ENCODE data around the gene MRPS31. TPM values are rescaled to one million over a fixed set of nuclear protein-coding genes. Genes with fewer than 3 reads are reported as not detected.
A peak's percentile ranks its signal among the peaks of the same experiment; 100 is the strongest.

Gene MRPS31
- total RNA-seq, 3 donors from 2014 or later: 15.8 to 29.7 (median 23.3) TPM

DNA sequence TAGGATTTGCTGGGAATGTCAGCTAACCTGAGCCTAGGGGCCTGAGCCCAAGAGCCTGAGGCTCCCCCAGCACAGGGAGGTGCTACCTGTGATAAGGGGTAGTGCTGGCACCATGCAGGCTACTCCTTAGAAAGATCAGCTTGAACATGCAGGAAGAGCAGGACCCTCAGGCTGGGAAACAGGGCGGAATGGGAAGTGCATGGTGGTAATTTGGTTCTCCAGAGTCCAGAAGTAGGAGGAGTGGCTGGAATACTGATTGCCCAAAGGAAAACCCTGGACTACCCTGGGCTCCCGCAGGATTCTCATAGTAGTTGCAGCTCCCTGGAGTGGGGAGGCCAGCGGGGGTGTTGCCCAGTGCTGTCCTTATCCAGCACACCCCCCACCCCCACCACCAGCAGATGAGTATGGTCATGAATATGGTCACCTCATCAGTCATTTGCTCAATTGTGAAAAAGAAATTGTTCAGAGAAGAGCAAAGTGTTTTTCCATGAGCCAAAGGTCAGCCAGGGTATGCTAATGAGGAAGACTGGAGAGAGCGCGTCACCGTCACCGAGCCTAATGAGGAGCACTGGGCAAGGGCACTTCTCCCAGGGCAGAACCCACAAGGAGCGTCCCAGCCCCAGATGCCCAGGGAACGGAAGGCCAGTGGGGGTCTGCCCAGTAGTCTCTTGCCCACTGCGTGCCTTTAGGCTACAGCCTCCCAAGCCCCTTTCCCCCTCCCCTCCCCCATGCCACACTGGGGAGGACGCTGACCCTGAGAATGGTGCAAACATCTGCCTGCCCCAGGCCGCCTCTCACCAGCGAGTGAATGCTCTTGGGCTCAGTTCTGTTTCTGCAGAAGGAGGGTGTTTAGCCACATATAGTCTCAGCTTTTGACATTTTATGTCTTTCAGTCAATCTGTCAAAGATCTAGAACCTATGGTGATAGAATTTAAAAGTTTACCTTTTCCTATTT is 23.7 kb upstream of the MRPS31 start:
- no peak for DNase-seq (ENCODE audit: low spot score in 2 of 2)
- Histone ChIP-seq H3K27me3 (no peaks in the 10 kb centered on the region), H3K9me3 (no peaks in the 10 kb centered on the region), H3K36me3 (no peaks in the 10 kb centered on the region), H3K4me1 (no peaks in the 10 kb centered on the region), H3K27ac (no peak overlapping the region), H3K4me3 (no peak overlapping the region)
- TF ChIP-seq, protein P1, sequence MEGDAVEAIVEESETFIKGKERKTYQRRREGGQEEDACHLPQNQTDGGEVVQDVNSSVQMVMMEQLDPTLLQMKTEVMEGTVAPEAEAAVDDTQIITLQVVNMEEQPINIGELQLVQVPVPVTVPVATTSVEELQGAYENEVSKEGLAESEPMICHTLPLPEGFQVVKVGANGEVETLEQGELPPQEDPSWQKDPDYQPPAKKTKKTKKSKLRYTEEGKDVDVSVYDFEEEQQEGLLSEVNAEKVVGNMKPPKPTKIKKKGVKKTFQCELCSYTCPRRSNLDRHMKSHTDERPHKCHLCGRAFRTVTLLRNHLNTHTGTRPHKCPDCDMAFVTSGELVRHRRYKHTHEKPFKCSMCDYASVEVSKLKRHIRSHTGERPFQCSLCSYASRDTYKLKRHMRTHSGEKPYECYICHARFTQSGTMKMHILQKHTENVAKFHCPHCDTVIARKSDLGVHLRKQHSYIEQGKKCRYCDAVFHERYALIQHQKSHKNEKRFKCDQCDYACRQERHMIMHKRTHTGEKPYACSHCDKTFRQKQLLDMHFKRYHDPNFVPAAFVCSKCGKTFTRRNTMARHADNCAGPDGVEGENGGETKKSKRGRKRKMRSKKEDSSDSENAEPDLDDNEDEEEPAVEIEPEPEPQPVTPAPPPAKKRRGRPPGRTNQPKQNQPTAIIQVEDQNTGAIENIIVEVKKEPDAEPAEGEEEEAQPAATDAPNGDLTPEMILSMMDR (IDR thresholded peaks at IDR 0.05): no peak
- TF ChIP-seq POLR2A (IDR thresholded peaks at IDR 0.05) (no peak), POLR2AphosphoS5 (IDR thresholded peaks at IDR 0.05) (no peak)
- intact Hi-C loops (cut with DNase I; ENCODE audit: low total_unique reads): no loop called here

DNA sequence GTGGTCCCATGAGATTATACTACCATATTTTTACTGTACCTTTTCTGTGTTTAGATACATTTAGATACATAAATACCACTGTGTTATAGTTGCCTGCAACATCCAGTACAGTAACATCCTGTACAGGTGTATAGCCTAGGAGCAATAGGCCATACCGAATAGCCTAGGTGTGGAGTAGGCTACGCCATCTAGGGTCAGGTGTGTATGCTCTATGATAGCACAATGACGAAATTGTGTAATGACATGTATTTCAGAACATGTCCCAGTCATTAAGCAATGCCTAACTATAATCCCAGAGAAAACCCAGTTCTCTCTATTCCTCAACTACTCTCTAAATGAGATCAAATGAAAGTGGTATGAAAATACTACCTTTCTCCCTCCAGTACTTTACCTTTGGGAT is 22.3 kb upstream of the MRPS31 start:
- H3K27me3 ChIP-seq: no peaks in the 10 kb centered on the region
- intact Hi-C loops (cut with DNase I; ENCODE audit: low total_unique reads): no loop called here

DNA sequence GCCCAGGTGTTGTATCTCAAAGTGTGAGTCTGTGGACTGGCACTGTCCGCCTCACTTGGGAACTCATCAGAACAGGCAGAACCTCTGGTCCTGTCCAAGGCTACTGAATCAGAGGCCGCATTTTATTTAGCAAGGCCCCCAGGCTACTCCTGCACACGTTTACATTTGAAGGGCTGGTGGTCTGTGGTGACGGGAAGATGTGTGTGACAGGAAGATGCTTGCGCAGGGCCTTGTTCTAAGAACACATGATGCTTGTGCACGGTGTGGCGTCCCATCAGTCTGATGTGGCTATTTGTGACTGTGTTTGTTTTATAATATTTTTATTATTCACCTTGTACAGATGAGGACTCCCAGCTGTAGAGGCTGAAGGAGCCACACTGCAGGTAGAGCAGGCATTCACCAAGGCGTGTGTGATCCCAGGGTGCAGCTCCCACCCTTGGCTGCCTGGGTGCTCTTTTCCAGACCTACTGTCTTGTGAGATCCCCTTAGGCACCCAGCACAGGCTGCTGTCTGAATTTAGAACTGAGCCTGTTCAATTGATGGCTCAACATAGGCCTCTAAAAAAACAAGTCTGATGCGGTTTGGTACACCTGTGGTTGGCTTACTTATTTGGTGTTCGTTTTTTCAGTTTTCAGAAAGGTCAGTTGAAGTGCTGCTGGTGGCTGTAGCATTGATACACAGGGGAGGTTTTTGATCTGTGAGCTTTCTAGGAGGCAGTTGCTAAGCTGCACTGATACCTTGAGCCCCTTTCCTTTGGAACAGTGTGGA is 21.5 kb upstream of the MRPS31 start:
- TF ChIP-seq, protein P1 (IDR thresholded peaks at IDR 0.05): no peak
- no peak for TF ChIP-seq POLR2A (IDR thresholded peaks at IDR 0.05)
- TF ChIP-seq POLR2AphosphoS5 (IDR thresholded peaks at IDR 0.05): no peak
- Histone ChIP-seq H3K4me3 (no peak overlapping the region), H3K9me3 (no peaks in the 10 kb centered on the region), H3K27me3 (no peaks in the 10 kb centered on the region), H3K4me1 (no peaks in the 10 kb centered on the region), H3K27ac (no peak overlapping the region), H3K36me3 (no peaks in the 10 kb centered on the region)
- no peak for DNase-seq (ENCODE audit: low spot score in 2 of 2)
- intact Hi-C loops (cut with DNase I; ENCODE audit: low total_unique reads): no loop called here

More for the DNA sequence above, 22.3 kb upstream of the MRPS31 start:
- Histone ChIP-seq H3K36me3 (no peaks in the 10 kb centered on the region), H3K9me3 (no peaks in the 10 kb centered on the region), H3K4me1 (no peaks in the 10 kb centered on the region), H3K4me3 (no peak overlapping the region), H3K27ac (no peak overlapping the region)
- TF ChIP-seq POLR2AphosphoS5 (IDR thresholded peaks at IDR 0.05) (no peak), POLR2A (IDR thresholded peaks at IDR 0.05) (no peak)
- TF ChIP-seq, protein P1 (IDR thresholded peaks at IDR 0.05): no peak
- DNase-seq (ENCODE audit: low spot score in 2 of 2): no peak

DNA sequence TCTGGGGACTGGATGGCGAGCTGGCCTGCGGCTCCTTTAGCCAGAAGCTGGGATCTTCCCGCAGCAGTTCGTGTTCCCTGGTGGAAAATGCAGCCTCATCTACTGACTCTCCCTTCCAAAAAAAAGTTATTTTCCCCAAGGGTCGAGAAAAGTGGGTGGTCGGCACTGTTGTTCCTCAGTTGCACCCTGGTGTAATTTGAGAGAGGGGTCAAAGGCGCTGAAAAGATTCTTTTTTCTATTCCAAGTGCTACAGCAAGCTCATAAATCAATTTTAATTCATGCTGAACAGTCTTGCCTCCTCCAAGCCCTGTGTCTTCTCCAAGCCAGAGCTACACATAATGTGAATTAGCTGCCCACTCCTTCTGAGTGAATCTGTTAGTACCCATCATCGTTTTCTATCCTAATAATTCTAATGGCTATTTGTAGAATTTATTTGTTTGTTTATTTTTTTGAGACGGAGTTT is 19.2 kb upstream of the MRPS31 start:
- H3K27ac ChIP-seq: peak overlapping the region; percentile 85 to 92
- H3K4me3 ChIP-seq: peak overlapping the region; percentile 53 to 95 (median 73)
- H3K36me3 ChIP-seq: no peaks in the 10 kb centered on the region
- no peaks in the 10 kb centered on the region for H3K9me3 ChIP-seq
- intact Hi-C loops (cut with DNase I; ENCODE audit: low total_unique reads): no loop called here
- no peak for DNase-seq (ENCODE audit: low spot score in 2 of 2)
- H3K27me3 ChIP-seq: no peaks in the 10 kb centered on the region
- TF ChIP-seq, protein P1 (IDR thresholded peaks at IDR 0.05): no peak
- TF ChIP-seq POLR2A (IDR thresholded peaks at IDR 0.05): no peak
- TF ChIP-seq POLR2AphosphoS5 (IDR thresholded peaks at IDR 0.05): no peak
- H3K4me1 ChIP-seq: no peaks in the 10 kb centered on the region
